COLO668 (cell line): ENCODE results near the gene DCAF11.

Experiments
- DNase-seq: peaks from one replicate; lab custom pipeline; 2025; ENCODE audit not compliant: unreplicated experiment; lab: John Stamatoyannopoulos, UW

Gene DCAF11

GRCh38 chr14:24114532-24115421 is at the start of gene DCAF11, which contains the start of gene NRL:
Gene DCAF11 (plus strand): TSS chr14:24114777. CDS start chr14:24115595, 818 bp downstream.
Gene NRL (minus strand): TSS chr14:24114949. CDS start chr14:24082848, 32,101 bp downstream.
- peak; percentile 99 for DNase-seq

GRCh38 chr14:24064856-24065255 is 49.7 kb upstream of the DCAF11 start:
- no peak for DNase-seq

GRCh38 chr14:24065408-24065807 is 49.2 kb upstream of the DCAF11 start:
- DNase-seq = no peak

GRCh38 chr14:24066496-24067132 is 48.0 kb upstream of the DCAF11 start:
- peak; percentile 21 for DNase-seq

DNA sequence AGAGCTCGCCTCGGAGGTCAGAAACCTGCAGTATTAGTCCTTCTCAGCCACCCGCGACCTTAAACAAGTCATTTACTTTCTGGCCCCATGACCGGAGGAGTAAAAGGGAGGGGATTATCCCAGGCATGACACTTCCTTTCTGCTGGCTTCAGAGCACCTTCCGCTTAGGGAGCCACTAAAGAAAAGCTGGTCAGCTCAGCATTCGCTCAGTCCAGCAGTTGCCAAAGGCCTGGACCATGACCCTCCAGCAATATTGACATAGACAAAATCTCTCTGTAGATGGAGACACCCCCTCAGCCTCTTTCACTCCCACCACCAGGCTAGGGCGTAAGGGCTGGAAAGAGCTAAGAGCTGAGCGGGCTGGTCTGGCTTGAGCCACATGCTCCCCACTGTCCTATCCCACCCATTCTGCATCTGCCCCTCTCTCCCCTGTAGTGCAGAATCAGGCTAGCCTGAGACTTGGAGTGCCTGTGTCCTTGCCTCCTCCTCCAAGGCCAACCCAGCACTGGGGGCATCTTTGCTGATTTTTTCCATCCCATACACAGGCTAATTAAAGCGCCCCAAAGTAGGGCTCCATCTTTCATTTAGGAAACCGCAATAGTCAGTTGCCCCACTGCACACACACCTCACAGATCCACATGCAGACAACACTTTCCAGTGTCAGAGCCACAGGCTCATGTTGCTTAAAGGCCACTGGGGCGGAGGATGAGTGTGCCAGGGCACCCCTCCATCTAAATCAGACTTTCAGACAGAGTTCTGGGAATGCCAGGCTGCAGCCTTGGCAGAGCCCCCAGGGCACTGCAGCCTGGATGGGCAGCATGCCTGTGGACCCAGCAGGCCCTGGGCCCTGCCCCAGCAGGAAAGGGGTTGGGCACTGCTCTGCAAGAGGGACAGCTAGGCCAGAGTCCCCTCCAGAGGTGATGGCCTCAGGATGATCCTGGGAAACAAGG is 47.2 kb upstream of the DCAF11 start:
- no peak for DNase-seq

DNA sequence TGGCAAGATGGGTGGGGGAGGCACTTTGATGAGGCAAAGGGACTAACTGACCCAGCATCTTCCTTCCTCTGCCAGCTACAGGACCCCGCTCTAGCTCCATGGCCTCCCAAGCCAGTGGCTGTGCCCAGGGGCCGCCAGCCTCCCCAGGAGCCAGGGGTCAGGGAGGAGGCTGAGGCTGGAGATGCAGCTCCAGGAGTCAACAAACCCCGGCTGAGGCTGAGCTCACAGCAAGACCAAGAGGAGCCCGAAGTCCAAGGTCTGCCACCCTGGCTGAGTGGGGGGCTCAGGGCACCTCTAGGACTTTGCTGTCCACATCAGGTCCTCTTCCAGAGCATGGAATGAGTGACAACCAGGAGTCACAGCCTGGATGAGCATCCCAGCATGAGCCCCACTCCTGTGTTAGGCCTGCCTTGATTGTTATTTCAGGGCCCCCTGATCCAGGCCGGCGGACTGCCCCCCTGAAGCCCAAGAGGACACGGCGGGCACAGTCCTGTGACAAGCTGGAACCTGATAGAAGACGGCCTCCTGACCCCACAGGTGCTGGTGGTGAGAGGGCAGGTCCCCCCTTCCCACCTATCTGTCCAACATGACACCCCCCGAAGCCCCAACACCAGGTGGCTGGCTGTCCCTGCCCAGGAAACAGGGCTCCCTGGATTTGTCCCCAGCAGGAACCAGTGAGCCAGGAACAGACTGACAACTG is 45.7 kb upstream of the DCAF11 start:
- DNase-seq = no peak

- DNase-seq = no peak
These were observed 45.2 kb upstream of the DCAF11 start for GRCh38 chr14:24069411-24069735.

DNA sequence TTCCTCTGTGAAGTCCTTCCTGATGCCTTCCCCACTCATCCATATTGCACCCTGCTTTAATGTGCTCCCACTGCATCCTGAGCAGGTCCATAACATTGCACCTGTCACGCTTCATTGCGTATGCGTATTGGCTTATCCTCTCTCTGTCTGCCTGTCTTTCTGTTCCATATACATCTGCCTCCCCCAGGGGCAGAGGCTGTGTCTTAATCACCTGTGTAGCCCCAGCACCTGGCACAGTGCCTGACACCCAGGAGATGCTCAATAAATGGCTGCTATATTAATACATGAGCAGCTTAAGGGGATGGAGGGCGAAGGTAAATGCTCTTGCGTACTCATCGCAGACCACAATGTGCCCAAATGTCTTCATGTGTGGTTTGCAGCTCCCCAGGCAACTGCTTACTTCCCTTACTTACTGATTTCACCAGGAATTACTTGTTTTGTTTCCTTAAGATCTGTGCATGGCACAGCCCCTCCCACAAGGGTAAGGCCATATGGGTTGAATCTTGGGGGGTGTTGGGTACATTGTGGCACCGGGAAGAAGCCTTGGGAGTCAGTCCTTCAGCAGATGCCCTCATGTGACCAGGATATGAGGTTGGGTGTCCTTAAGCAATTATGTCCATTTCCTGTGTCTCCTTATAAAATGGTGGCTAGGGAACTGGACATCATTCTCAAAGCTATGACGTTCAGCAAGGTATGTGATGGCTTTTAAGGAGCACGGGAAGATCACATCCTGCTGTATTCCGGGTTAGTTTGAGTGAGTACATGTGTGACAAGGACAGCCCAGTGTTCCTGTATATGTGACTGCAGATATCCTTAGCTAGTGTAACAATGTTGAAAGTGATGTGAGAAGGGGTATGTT is 44.1 kb upstream of the DCAF11 start:
- peak; percentile 84 for DNase-seq

GRCh38 chr14:24071144-24071697 is 43.4 kb upstream of the DCAF11 start, which contains the start of gene CPNE6:
Gene CPNE6 (plus strand): TSS chr14:24071562. CDS start chr14:24072937, 1,375 bp downstream.
- DNase-seq = no peak

DNA sequence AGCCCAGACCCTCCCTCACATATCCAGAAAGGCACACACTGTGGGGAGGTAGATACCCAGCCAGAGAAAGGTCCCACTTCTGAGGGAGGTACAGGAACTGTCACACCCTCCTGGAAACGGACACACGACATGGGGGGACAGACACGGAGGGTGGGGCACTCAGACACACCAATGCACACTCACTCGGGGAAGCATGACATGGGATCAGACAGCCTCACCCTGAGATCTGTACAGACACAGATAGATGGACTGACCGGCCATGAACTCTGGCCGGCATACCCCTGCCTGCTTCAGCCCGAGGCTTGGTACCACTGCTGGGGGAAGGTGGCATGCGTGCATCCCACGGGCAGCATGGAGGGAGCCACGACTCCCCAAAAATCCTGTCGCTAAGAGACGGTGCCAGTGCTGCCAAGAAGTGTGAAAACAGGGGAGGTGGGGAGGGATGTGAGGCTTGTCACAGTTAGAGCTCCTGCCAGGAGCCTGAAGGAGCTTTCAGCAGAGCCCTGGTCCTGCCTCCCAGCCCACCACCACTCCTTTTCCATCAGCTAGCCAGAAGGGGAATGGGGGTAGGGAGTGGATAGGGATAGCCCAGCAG is 42.6 kb upstream of the DCAF11 start:
- no peak for DNase-seq

- DNase-seq = no peak
These were observed 42.1 kb upstream of the DCAF11 start for GRCh38 chr14:24072436-24072835.

- no peak for DNase-seq
These were observed 41.4 kb upstream of the DCAF11 start for GRCh38 chr14:24072881-24073877.

DNA sequence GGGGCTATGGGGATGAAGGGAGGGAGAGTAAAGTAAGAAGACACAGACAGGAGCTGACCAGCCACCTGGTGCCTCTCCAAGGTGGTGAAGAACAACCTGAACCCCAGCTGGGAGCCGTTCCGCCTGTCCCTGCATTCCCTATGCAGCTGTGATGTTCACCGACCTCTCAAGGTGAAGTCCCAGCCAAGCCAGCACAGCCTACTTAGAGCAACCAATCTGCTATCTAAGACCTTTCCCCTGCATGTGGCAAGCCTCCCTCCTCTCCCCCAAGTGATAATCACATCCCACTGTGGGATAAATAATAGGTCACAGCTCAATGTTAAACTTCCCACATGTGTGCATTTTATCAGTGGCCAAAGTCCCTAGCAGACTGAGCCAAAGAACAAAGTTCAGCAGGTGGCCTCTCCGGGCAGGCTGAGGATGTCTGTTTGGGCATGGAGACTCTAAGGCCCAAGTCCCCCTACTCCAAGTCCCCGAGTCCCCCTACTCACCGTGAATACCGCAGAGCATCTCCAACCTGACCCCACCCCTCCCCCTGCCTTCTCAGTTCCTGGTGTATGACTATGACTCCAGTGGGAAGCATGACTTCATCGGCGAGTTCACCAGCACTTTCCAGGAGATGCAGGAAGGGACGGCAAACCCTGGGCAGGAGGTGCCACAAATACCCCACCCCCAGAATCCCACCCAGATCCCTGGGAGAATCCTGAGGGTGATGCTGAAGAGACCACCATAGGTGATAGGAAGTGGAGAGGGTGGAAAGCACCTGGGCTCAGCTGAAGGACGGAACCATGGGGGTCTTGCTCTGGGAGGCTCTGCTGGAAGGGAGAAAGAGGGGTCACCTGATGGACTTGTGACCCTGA is 39.7 kb upstream of the DCAF11 start:
- no peak for DNase-seq

GRCh38 chr14:24075485-24076301 is 38.9 kb upstream of the DCAF11 start:
- DNase-seq = no peak

DNA sequence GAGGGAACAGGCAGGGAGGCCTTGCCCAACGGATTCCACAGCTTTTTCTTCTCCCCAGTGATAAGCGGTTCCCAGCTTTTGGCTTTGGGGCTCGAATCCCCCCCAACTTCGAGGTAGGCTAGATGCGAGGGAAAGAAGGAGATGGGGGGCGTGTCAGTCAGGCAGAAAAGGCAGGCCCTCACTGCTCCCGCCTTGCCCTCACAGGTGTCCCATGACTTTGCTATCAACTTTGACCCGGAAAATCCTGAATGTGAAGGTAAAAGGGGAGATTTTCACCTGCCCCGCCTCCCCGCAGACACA is 38.3 kb upstream of the DCAF11 start:
- DNase-seq = no peak

GRCh38 chr14:24077086-24077485 is 37.5 kb upstream of the DCAF11 start:
- no peak for DNase-seq
